ENCODE results near the gene PTPRN2. TPM values are rescaled to one million over a fixed set of nuclear protein-coding genes. Genes with fewer than 3 reads are reported as not detected.

PTPRN2 gene
- total and polyA plus RNA-seq, 2 donors (not counting 1 experiment from before 2014, with no cell fraction given) = 0.54 to 1.2 TPM

DNA sequence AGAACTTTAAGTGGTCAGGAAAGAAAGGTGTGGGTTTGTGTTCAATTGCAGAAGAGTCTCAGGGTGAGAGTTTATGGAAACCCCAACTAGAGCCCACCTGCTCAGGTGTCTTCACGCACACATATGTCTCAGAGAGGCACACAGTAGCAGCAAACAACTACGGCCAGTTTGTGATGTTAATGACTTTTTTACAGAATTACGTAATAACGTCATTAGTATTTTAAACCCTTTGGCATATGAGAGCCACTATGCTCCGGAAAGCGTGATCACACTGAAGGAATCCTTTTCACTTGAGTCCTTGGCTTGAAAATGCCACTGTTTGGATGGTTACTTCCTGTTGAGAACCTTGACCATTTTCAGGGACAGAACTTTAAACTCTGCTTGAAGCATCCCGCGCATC lies 204.0 kb downstream of the PTPRN2 start:
- H3K4me1 ChIP-seq (ENCODE audit: control insufficient read depth, extremely low read depth, insufficient read depth, low read length) = no peaks in the 10 kb centered on the region
- no peaks in the 10 kb centered on the region for H3K9me3 ChIP-seq (ENCODE audit: control insufficient read depth, insufficient read depth, low read depth, low read length)
- TF ChIP-seq, protein P1, sequence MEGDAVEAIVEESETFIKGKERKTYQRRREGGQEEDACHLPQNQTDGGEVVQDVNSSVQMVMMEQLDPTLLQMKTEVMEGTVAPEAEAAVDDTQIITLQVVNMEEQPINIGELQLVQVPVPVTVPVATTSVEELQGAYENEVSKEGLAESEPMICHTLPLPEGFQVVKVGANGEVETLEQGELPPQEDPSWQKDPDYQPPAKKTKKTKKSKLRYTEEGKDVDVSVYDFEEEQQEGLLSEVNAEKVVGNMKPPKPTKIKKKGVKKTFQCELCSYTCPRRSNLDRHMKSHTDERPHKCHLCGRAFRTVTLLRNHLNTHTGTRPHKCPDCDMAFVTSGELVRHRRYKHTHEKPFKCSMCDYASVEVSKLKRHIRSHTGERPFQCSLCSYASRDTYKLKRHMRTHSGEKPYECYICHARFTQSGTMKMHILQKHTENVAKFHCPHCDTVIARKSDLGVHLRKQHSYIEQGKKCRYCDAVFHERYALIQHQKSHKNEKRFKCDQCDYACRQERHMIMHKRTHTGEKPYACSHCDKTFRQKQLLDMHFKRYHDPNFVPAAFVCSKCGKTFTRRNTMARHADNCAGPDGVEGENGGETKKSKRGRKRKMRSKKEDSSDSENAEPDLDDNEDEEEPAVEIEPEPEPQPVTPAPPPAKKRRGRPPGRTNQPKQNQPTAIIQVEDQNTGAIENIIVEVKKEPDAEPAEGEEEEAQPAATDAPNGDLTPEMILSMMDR (conservative IDR thresholded peaks at IDR 0.05 in 1 of 2, IDR thresholded peaks at IDR 0.05 in 1 of 2; ENCODE audit: low read depth in 1 of 2, low read length in 2 of 2) = no peak
- TF ChIP-seq EZH2 (IDR thresholded peaks at IDR 0.05; ENCODE audit: low read length, missing control alignments) = no peak
- H3K4me3 ChIP-seq (replicated peaks in 1 of 4; ENCODE audit: control extremely low read depth in 1 of 4, insufficient read depth in 1 of 4, low read depth in 3 of 4, low read length in 4 of 4) = no peak overlapping the region
- no peak for DNase-seq (ENCODE audit: low read depth in 2 of 2)
- H4K20me1 ChIP-seq (ENCODE audit: control insufficient read depth, extremely low read depth, insufficient read depth, low read length) = no peaks in the 10 kb centered on the region
- no peaks in the 10 kb centered on the region for H3K27me3 ChIP-seq (ENCODE audit: control insufficient read depth, insufficient read depth, low read length)
- no peak overlapping the region for H3K9ac ChIP-seq (ENCODE audit: insufficient read depth, low read length)
- no peak overlapping the region for H3K27ac ChIP-seq (ENCODE audit: insufficient read depth, low read length)
- H3K79me2 ChIP-seq (ENCODE audit: control insufficient read depth, insufficient read depth, low read length) = no peaks in the 10 kb centered on the region
- no peaks in the 10 kb centered on the region for H3K36me3 ChIP-seq (ENCODE audit: control insufficient read depth, insufficient read depth, low read length)
- H2AFZ ChIP-seq (ENCODE audit: low read length) = no peak overlapping the region
- H3K4me2 ChIP-seq (ENCODE audit: extremely low read depth, insufficient read depth, low read length) = no peak overlapping the region

DNA sequence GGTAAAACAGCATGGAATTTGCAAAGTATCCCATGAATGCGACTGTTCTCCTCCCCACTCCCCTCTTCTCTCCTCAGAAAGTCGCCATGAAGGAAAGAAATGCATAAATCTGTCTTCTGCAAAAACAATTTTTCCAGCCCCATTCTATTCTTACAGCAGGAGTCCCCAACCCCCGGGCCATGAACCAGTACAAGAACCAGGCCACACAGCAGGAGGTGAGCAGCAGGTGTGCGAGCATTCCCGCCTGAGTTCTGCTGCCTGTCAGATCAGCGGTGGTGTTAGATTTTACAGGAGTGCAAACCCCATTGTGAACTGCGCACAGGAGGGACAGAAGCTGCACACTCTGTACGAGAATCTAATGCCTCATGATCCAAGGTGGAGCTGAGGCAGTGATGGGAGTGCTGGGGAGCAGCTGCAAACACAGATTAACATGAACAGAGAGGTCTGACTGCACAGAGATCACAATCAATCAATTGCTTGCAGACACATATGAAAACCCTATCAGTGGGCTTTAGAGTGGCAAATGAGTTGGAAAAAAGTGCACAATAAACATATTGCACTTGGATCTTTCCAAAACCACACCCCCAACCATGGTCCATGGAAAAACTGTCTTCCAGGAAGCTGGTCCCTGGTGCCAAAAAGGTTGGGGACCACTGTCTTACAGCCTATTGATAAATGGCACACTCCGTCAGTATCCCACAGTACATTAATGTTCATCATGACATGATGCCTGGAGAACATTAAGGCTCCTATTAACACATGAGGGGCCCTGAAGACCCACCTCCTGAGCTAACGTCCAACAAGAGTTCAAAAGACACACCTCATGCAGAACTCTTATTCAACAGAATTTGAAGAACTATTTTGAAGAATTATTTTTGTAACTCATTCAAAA lies 205.0 kb downstream of the PTPRN2 start:
- H3K9ac ChIP-seq (ENCODE audit: insufficient read depth, low read length) = no peak overlapping the region
- no peak overlapping the region for H3K4me3 ChIP-seq (replicated peaks in 1 of 4; ENCODE audit: control extremely low read depth in 1 of 4, insufficient read depth in 1 of 4, low read depth in 3 of 4, low read length in 4 of 4)
- H3K79me2 ChIP-seq (ENCODE audit: control insufficient read depth, insufficient read depth, low read length) = no peaks in the 10 kb centered on the region
- no peaks in the 10 kb centered on the region for H3K27me3 ChIP-seq (ENCODE audit: control insufficient read depth, insufficient read depth, low read length)
- no peak overlapping the region for H3K4me2 ChIP-seq (ENCODE audit: extremely low read depth, insufficient read depth, low read length)
- no peaks in the 10 kb centered on the region for H3K36me3 ChIP-seq (ENCODE audit: control insufficient read depth, insufficient read depth, low read length)
- no peaks in the 10 kb centered on the region for H3K9me3 ChIP-seq (ENCODE audit: control insufficient read depth, insufficient read depth, low read depth, low read length)
- no peak for DNase-seq (ENCODE audit: low read depth in 2 of 2)
- H4K20me1 ChIP-seq (ENCODE audit: control insufficient read depth, extremely low read depth, insufficient read depth, low read length) = no peaks in the 10 kb centered on the region
- H3K27ac ChIP-seq (ENCODE audit: insufficient read depth, low read length) = no peak overlapping the region
- no peak overlapping the region for H2AFZ ChIP-seq (ENCODE audit: low read length)
- no peaks in the 10 kb centered on the region for H3K4me1 ChIP-seq (ENCODE audit: control insufficient read depth, extremely low read depth, insufficient read depth, low read length)
- TF ChIP-seq, protein P1 (conservative IDR thresholded peaks at IDR 0.05 in 1 of 2, IDR thresholded peaks at IDR 0.05 in 1 of 2; ENCODE audit: low read depth in 1 of 2, low read length in 2 of 2) = no peak
- TF ChIP-seq EZH2 (IDR thresholded peaks at IDR 0.05; ENCODE audit: low read length, missing control alignments) = no peak

DNA sequence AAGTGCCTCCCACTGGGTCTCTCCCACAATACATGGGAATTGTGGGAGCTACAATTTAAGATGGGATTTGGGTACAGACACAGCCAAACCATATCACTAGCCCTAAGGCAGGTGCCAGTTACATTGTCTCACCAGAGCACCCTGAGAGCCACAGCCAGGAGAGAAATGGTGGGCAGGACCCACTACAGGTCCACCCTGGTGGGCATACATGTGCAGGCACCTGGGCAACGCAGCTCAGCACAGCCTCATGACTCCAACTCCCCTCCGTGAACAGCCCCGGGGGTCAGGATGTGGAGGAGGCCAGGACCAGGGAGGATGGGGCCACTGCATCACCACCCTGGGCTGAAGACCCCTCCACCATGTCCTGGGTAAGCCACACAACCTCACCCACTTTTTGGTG lies 205.7 kb downstream of the PTPRN2 start:
- H4K20me1 ChIP-seq (ENCODE audit: control insufficient read depth, extremely low read depth, insufficient read depth, low read length) = no peaks in the 10 kb centered on the region
- H3K9ac ChIP-seq (ENCODE audit: insufficient read depth, low read length) = no peak overlapping the region
- no peak for DNase-seq (ENCODE audit: low read depth in 2 of 2)
- H3K79me2 ChIP-seq (ENCODE audit: control insufficient read depth, insufficient read depth, low read length) = no peaks in the 10 kb centered on the region
- no peaks in the 10 kb centered on the region for H3K27me3 ChIP-seq (ENCODE audit: control insufficient read depth, insufficient read depth, low read length)
- H3K36me3 ChIP-seq (ENCODE audit: control insufficient read depth, insufficient read depth, low read length) = no peaks in the 10 kb centered on the region
- TF ChIP-seq, protein P1 (conservative IDR thresholded peaks at IDR 0.05 in 1 of 2, IDR thresholded peaks at IDR 0.05 in 1 of 2; ENCODE audit: low read depth in 1 of 2, low read length in 2 of 2) = no peak
- no peak for TF ChIP-seq EZH2 (IDR thresholded peaks at IDR 0.05; ENCODE audit: low read length, missing control alignments)
- no peaks in the 10 kb centered on the region for H3K9me3 ChIP-seq (ENCODE audit: control insufficient read depth, insufficient read depth, low read depth, low read length)
- H3K4me1 ChIP-seq (ENCODE audit: control insufficient read depth, extremely low read depth, insufficient read depth, low read length) = no peaks in the 10 kb centered on the region
- H3K4me2 ChIP-seq (ENCODE audit: extremely low read depth, insufficient read depth, low read length) = no peak overlapping the region
- no peak overlapping the region for H3K4me3 ChIP-seq (replicated peaks in 1 of 4; ENCODE audit: control extremely low read depth in 1 of 4, insufficient read depth in 1 of 4, low read depth in 3 of 4, low read length in 4 of 4)
- H2AFZ ChIP-seq (ENCODE audit: low read length) = no peak overlapping the region
- H3K27ac ChIP-seq (ENCODE audit: insufficient read depth, low read length) = no peak overlapping the region

Measured in fibroblast of lung (primary cell).